HepG2 (cell line): ENCODE results near the gene ZNF281. TPM values are rescaled to one million over a fixed set of nuclear protein-coding genes. Genes with fewer than 3 reads are reported as not detected.

Experiments used
- ATAC-seq: fragments of 200-7000 bp; cut with Tn5 transposase; 3 replicates; pipeline ENCODE4 v1.9.1; 2020; ENCODE audit warnings: mild to moderate bottlenecking, moderate library complexity
- BruUV-seq: library from RNA; stranded (reverse); fragments of 400-500 nt; replicated peaks from 2 replicates; lab custom pipeline; 2021; lab: Mats Ljungman, UMichigan
- CTCF ChIA-PET: fragments of 300-600 bp; formaldehyde crosslinking; extraction: SDS; loops from one replicate; lab custom pipeline; 2021; ENCODE audit warnings: low total read pairs, inconsistent platforms, low intra/inter-chr PET ratio; lab: Yijun Ruan, JAX
- POLR2A ChIA-PET: fragments of 350-600 bp; sonication (Branson Sonifier 250); formaldehyde crosslinking; loops from one replicate; lab custom pipeline; 2020; ENCODE audit warnings: antibody characterized with exemption, inconsistent platforms; lab: Yijun Ruan, JAX
- DNase-seq: peaks from one replicate; pipeline ENCODE4 v3.0.0-alpha.2; 2015; ENCODE audit warnings: low spot score
- FAIRE-seq: peaks from 3 replicates; lab custom pipeline; 2011; peaks lifted over from hg19 to GRCh38; lab: Jason Lieb, UNC
- H2AFZ ChIP-seq: one replicate; pipeline ENCODE4 v1.6.1; 2011; ENCODE audit warnings: low read length, inconsistent platforms
- H3K27ac ChIP-seq: fragments of 300-600 bp; 3 replicates; pipeline ENCODE4 v1.8.0; 2011; ENCODE audit warnings: mixed run types, mild to moderate bottlenecking, mixed read lengths, low read length, inconsistent platforms; ENCODE audit not compliant: insufficient read depth; ENCODE audit errors: extremely low read length
- H3K27me3 ChIP-seq, 2 experiments: fragments of 200-600 bp in 1 of 2; 2 replicates in 1 of 2; 3 replicates in 1 of 2; pipeline versions ENCODE4 v1.6.0 to v1.8.0; 2011; ENCODE audit warnings: low read length in 2 of 2, mild to moderate bottlenecking in 2 of 2, moderate library complexity in 2 of 2, inconsistent platforms in 1 of 2; ENCODE audit not compliant: insufficient read depth in 2 of 2, control insufficient read depth in 1 of 2
- H3K36me3 ChIP-seq, 2 experiments: fragments of 200-600 bp in 1 of 2; replicated peaks in 1 of 2; 2 replicates in 1 of 2; 3 replicates in 1 of 2; pipeline versions ENCODE4 v1.5.1 to v1.8.0; 2011; ENCODE audit warnings: low read length in 2 of 2, inconsistent platforms in 1 of 2; ENCODE audit not compliant: insufficient read depth in 2 of 2, control insufficient read depth in 1 of 2
- H3K4me1 ChIP-seq: 2 replicates; pipeline ENCODE4 v1.5.1; 2012; ENCODE audit warnings: low read length, inconsistent platforms; ENCODE audit not compliant: insufficient read depth
- H3K4me2 ChIP-seq: 2 replicates; pipeline ENCODE4 v1.6.0; 2011; ENCODE audit warnings: low read depth, low read length, inconsistent platforms
- H3K4me3 ChIP-seq, 3 experiments: fragments of 200-600 bp in 1 of 3; sonication (generic), shearing (Covaris generic) in 1 of 3; replicated peaks in 1 of 3; 2 replicates each; pipeline ENCODE4 v1.5.1; 2011 to 2016; ENCODE audit warnings: low read length in 3 of 3, inconsistent platforms in 2 of 3, low read depth in 2 of 3, mild to moderate bottlenecking in 2 of 3, control low read depth in 1 of 3, mixed read lengths in 1 of 3; ENCODE audit not compliant: insufficient read depth in 1 of 3
- H3K79me2 ChIP-seq: one replicate; pipeline ENCODE4 v1.6.1; 2011; ENCODE audit warnings: low read length, inconsistent platforms; ENCODE audit not compliant: insufficient read depth
- H3K9ac ChIP-seq: 2 replicates; pipeline ENCODE4 v1.6.0; 2011; ENCODE audit warnings: mild to moderate bottlenecking, low read depth, low read length, inconsistent platforms; ENCODE audit not compliant: insufficient read depth
- H3K9me3 ChIP-seq: 2 replicates; pipeline ENCODE4 v1.5.1; 2012; ENCODE audit warnings: mild to moderate bottlenecking, low read length
- H4K20me1 ChIP-seq: 2 replicates; pipeline ENCODE4 v1.6.0; 2011; ENCODE audit warnings: inconsistent platforms, mild to moderate bottlenecking, low read length, moderate library complexity; ENCODE audit not compliant: insufficient read depth
- HMG20A ChIP-seq: IDR thresholded peaks from 2 replicates; pipeline ENCODE4 v1.6.1; 2016; ENCODE audit warnings: borderline replicate concordance
- SIX4 ChIP-seq: sonication (generic); formaldehyde crosslinking; IDR thresholded peaks from 2 replicates; pipeline ENCODE4 v1.4.0; 2020; ENCODE audit warnings: missing genetic modification reagents
- WGBS: methylation state at CpG from one replicate; pipeline ENCODE4 v1.1.6; 2017; ENCODE audit warnings: low lambda C conversion rate; 5-methylcytosine and 5-hydroxymethylcytosine counted together
- in situ Hi-C: cut with HindIII; loops from 2 replicates; pipeline ENCODE4 v1.10.0; 2017; ENCODE audit warnings: low pct_unique_long_range_greater_than_20kb; ENCODE audit not compliant: extremely low pct_ligation_motif_present
- intact Hi-C: fragments of 100-400 bp; cut with micrococcal nuclease; formaldehyde crosslinking; loops from one replicate; pipeline ENCODE4 v1.10.0; 2022; ENCODE audit not compliant: unreplicated experiment
- polyA plus RNA-seq, 8 experiments: library from polyadenylated mRNA; depleted of rRNA in 3 of 8; stranded (reverse) in 7 of 8; unstranded in 1 of 8; fragments of >200 nt; fragmentation: Illumina TruSeq in 4 of 8; extraction: Trizol in 4 of 8; gene quantifications; 2 replicates each; pipeline versions ENCODE4 v1.2.1 to v1.2.3, GENCODE V29; 2011 to 2016; ENCODE audit warnings: low read depth in 4 of 8, missing spikeins in 1 of 8, mixed read lengths in 1 of 8; ENCODE audit not compliant: insufficient read depth in 1 of 8
- total RNA-seq, 5 experiments: library from RNA; depleted of rRNA; stranded (reverse); fragments of >200 nt; fragmentation: Illumina TruSeq; extraction: Trizol; gene quantifications; 2 replicates each; pipeline ENCODE4 v1.2.3, GENCODE V29; 2016; ENCODE audit warnings: low read depth in 1 of 5
- TF ChIP-seq, protein P1 (sequence below): sonication (generic); formaldehyde crosslinking; IDR thresholded peaks from 2 replicates; pipeline ENCODE4 v1.4.0; 2020; ENCODE audit warnings: missing genetic modification reagents, borderline replicate concordance
- TF ChIP-seq, protein P2 (sequence below): sonication (generic); formaldehyde crosslinking; IDR thresholded peaks from 2 replicates; pipeline ENCODE4 v1.5.1; 2020; ENCODE audit warnings: mild to moderate bottlenecking, missing genetic modification reagents, moderate library complexity

ZNF281 gene
- total and polyA plus RNA-seq, 2 of the 13 experiments (the other 11 are each of a cell fraction or from before 2014, with no cell fraction given) = 7.7 to 20.6 TPM

DNA sequence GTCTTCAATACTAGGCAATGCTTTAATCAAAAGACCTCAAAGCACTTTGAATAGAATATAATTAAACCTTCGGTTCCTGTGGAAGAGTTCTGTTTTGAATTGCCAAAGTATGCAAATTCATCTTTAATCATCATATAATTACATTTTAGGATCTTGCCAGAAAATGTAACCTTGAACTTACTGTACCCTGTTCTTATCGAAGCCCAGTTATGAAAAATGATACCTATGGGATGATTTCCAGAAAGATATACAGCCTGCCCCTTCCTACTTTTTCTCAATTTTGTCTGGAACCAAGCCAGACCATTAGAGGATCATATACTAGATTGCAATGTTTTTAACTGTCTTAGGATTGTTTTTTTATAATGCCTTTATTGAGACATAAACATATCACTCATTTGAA, 34.0 kb upstream of the ZNF281 start:
- no TSS peak for BruUV-seq
- Histone ChIP-seq H3K9ac (no peak overlapping the region), H4K20me1 (no peaks in the 10 kb centered on the region), H3K27me3 (no peaks in the 10 kb centered on the region), H3K4me1 (no peaks in the 10 kb centered on the region), H2AFZ (no peak overlapping the region), H3K79me2 (no peaks in the 10 kb centered on the region), H3K4me2 (no peak overlapping the region), H3K4me3 (no peak overlapping the region), H3K27ac (no peak overlapping the region), H3K9me3 (no peaks in the 10 kb centered on the region), H3K36me3 (no peaks in the 10 kb centered on the region)
- in situ Hi-C loops = no loop called here
- POLR2A ChIA-PET = no interaction called here
- no peak for ATAC-seq
- intact Hi-C loops = no loop called here
- no peak for FAIRE-seq
- 6% methylated on average over 2 of the region's 2 CpGs for WGBS
- TF ChIP-seq, protein P1, sequence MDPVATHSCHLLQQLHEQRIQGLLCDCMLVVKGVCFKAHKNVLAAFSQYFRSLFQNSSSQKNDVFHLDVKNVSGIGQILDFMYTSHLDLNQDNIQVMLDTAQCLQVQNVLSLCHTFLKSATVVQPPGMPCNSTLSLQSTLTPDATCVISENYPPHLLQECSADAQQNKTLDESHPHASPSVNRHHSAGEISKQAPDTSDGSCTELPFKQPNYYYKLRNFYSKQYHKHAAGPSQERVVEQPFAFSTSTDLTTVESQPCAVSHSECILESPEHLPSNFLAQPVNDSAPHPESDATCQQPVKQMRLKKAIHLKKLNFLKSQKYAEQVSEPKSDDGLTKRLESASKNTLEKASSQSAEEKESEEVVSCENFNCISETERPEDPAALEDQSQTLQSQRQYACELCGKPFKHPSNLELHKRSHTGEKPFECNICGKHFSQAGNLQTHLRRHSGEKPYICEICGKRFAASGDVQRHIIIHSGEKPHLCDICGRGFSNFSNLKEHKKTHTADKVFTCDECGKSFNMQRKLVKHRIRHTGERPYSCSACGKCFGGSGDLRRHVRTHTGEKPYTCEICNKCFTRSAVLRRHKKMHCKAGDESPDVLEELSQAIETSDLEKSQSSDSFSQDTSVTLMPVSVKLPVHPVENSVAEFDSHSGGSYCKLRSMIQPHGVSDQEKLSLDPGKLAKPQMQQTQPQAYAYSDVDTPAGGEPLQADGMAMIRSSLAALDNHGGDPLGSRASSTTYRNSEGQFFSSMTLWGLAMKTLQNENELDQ = no peak
- TF ChIP-seq HMG20A = no peak
- TF ChIP-seq SIX4 (CRISPR knock-in tag) = no peak
- TF ChIP-seq, protein P2, sequence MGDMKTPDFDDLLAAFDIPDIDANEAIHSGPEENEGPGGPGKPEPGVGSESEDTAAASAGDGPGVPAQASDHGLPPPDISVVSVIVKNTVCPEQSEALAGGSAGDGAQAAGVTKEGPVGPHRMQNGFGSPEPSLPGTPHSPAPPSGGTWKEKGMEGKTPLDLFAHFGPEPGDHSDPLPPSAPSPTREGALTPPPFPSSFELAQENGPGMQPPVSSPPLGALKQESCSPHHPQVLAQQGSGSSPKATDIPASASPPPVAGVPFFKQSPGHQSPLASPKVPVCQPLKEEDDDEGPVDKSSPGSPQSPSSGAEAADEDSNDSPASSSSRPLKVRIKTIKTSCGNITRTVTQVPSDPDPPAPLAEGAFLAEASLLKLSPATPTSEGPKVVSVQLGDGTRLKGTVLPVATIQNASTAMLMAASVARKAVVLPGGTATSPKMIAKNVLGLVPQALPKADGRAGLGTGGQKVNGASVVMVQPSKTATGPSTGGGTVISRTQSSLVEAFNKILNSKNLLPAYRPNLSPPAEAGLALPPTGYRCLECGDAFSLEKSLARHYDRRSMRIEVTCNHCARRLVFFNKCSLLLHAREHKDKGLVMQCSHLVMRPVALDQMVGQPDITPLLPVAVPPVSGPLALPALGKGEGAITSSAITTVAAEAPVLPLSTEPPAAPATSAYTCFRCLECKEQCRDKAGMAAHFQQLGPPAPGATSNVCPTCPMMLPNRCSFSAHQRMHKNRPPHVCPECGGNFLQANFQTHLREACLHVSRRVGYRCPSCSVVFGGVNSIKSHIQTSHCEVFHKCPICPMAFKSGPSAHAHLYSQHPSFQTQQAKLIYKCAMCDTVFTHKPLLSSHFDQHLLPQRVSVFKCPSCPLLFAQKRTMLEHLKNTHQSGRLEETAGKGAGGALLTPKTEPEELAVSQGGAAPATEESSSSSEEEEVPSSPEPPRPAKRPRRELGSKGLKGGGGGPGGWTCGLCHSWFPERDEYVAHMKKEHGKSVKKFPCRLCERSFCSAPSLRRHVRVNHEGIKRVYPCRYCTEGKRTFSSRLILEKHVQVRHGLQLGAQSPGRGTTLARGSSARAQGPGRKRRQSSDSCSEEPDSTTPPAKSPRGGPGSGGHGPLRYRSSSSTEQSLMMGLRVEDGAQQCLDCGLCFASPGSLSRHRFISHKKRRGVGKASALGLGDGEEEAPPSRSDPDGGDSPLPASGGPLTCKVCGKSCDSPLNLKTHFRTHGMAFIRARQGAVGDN (CRISPR knock-in tag) = no peak
- CTCF ChIA-PET = no interaction called here
- DNase-seq = no peak
